Heart left ventricle (tissue), 16 donors: ENCODE results near the gene BOK. TPM values are rescaled to one million over a fixed set of nuclear protein-coding genes. Genes with fewer than 3 reads are reported as not detected.

Source experiments
- ATAC-seq, 4 donors: fragments of 200-7000 bp; cut with Tn5 transposase; one replicate each; pipeline ENCODE4 v1.9.1; 2020 to 2022; ENCODE audit warnings: moderate library complexity in 4 of 4, mild to moderate bottlenecking in 3 of 4, moderate number of reproducible peaks in 1 of 4
- DNase-seq, 5 donors: peaks; one replicate each; pipeline ENCODE4 v3.0.0-alpha.2; 2020
- H3K27ac ChIP-seq, 12 donors: fragments of 200-600 bp; sonication (generic) in 4 of 12; one replicate each; pipeline versions ENCODE4 v1.5.0 to v1.8.0; 2016 to 2022; ENCODE audit warnings: mild to moderate bottlenecking in 2 of 12
- H3K27me3 ChIP-seq, 9 donors: fragments of 200-600 bp; sonication (generic) in 2 of 9; one replicate each; pipeline versions ENCODE4 v1.5.1 to v1.8.0; 2016 to 2022; ENCODE audit warnings: mild to moderate bottlenecking in 3 of 9
- H3K36me3 ChIP-seq, 9 donors: fragments of 200-600 bp; sonication (generic) in 2 of 9; one replicate each; pipeline versions ENCODE4 v1.5.0 to v1.8.0; 2018 to 2022; ENCODE audit warnings: mild to moderate bottlenecking in 2 of 9
- H3K4me1 ChIP-seq, 12 donors: fragments of 200-600 bp; sonication (generic) in 4 of 12; one replicate each; pipeline versions ENCODE4 v1.5.0 to v1.8.0; 2016 to 2022; ENCODE audit warnings: mild to moderate bottlenecking in 3 of 12
- H3K4me3 ChIP-seq, 12 donors: fragments of 200-600 bp; sonication (generic) in 4 of 12; one replicate each; pipeline versions ENCODE4 v1.5.0 to v1.8.0; 2017 to 2022; ENCODE audit warnings: mild to moderate bottlenecking in 9 of 12, moderate library complexity in 4 of 12
- H3K9me3 ChIP-seq, 12 donors: fragments of 200-600 bp; sonication (generic) in 4 of 12; one replicate each; pipeline versions ENCODE4 v1.5.0 to v1.8.0; 2016 to 2022; ENCODE audit warnings: mild to moderate bottlenecking in 1 of 12
- POLR2A ChIP-seq, 2 donors: fragments of 450-650 bp; IDR thresholded peaks; one replicate each; pipeline ENCODE4 v1.6.1; 2017; ENCODE audit warnings: antibody characterized with exemption in 2 of 2, mild to moderate bottlenecking in 2 of 2, moderate library complexity in 2 of 2
- WGBS, 4 donors: extraction: QIAGEN DNeasy Blood & Tissue Kit in 2 of 4; methylation state at CpG; one replicate each; pipeline versions ENCODE4 v1.1.5 to v1.1.7; 2013 to 2018; 5-methylcytosine and 5-hydroxymethylcytosine counted together
- intact Hi-C, 10 donors: fragments of 100-400 bp; cut with DNase I; formaldehyde crosslinking; loops; one replicate each; pipeline versions ENCODE4 v1.11.1 to v1.14.2; 2022
- long read RNA-seq, 3 donors: library from polyadenylated mRNA; unstranded; transcript quantifications; one replicate each; pipeline ENCODE4 v2.0.0, GENCODE V29; 2020 to 2021
- polyA plus RNA-seq, 2 donors: library from polyadenylated mRNA; stranded (reverse); fragments of 200-250 nt; gene quantifications; one replicate each; pipeline ENCODE4 v1.2.3, GENCODE V29; 2013
- total RNA-seq, 9 donors: library from RNA; depleted of rRNA in 2 of 9; stranded (reverse); fragments of >200 nt in 2 of 9; fragmentation: NEBNext Ultra II Directional in 3 of 9; extraction: Animal tissue kit (Norgen Biotek cat#: 25700) in 3 of 9; gene quantifications; one replicate each; pipeline versions ENCODE4 v1.1.0 to v1.2.4, GENCODE V29; 2016 to 2023
- TF ChIP-seq, protein P1 (sequence below), 12 donors: fragments of 200-600 bp; sonication (generic) in 4 of 12; IDR thresholded peaks; one replicate each; pipeline versions ENCODE4 v1.5.0 to v1.8.0; 2018 to 2022; ENCODE audit warnings: antibody characterized with exemption in 12 of 12, mild to moderate bottlenecking in 5 of 12
- donor health status: ischemic (EF 13 %, LVEDD 7.1; RV severe dilation, severe dysfunction).
- donor health status: healthy with polysubstance abuse.
- donor health status: DM: no; HTN: yes; CAD: no.
- donor health status: DM: no; HTN: no; CAD: no.
- donor health status: ischemic (EF 25% LVEDD 6.9; RV normal size, moderate dysfunction).
- donor health status: ischemic (EF 25% LVEDD 5.7; RV mildly dilated, moderate dysfunction).
- donor health status: healthy.
- donor health status: DM: yes; HTN: yes; CAD: no.
- donor health status: ischemic (EF 35%, LVEDD 5.7; RV mildly dilated, moderate dysfunction).
- donor health status: nonischemic (EF 11% LVEDD 7.7; RV severe dilation, severe dysfunction).
- donor health status: DM: yes; HTN: yes; CAD: no.
- donor health status: PGD.
- donor health status: ischemic (EF 29% LVEDD 5.4; RV normal size, mild dysfunction).
- donor health status: nonischemic (EF 23%, LVEDD 6.1; RV moderate dilation, normal function).

The BOK gene, protein sequence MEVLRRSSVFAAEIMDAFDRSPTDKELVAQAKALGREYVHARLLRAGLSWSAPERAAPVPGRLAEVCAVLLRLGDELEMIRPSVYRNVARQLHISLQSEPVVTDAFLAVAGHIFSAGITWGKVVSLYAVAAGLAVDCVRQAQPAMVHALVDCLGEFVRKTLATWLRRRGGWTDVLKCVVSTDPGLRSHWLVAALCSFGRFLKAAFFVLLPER
- 10 to 100 TPM in 3 of 9 donors, 1 to 10 TPM in 6; 1.7 to 22.3 (median 8.4) TPM for total RNA-seq
- 1 to 10 TPM; 1.4 to 9.6 TPM for polyA plus RNA-seq
- long read RNA-seq, donor 1, partial matches to known transcripts: 2 of 7 reads
- long read RNA-seq, donor 1, other reads (novel, unspliced or antisense): 3 of 7 reads
- long read RNA-seq, donor 2, partial matches to known transcripts: 15 of 19 reads
- long read RNA-seq, donor 2, other reads (novel, unspliced or antisense): 4 of 19 reads
- long read RNA-seq, donor 3, partial matches to known transcripts: 0 of 10 reads
- long read RNA-seq, donor 3, other reads (novel, unspliced or antisense): 7 of 10 reads

DNA sequence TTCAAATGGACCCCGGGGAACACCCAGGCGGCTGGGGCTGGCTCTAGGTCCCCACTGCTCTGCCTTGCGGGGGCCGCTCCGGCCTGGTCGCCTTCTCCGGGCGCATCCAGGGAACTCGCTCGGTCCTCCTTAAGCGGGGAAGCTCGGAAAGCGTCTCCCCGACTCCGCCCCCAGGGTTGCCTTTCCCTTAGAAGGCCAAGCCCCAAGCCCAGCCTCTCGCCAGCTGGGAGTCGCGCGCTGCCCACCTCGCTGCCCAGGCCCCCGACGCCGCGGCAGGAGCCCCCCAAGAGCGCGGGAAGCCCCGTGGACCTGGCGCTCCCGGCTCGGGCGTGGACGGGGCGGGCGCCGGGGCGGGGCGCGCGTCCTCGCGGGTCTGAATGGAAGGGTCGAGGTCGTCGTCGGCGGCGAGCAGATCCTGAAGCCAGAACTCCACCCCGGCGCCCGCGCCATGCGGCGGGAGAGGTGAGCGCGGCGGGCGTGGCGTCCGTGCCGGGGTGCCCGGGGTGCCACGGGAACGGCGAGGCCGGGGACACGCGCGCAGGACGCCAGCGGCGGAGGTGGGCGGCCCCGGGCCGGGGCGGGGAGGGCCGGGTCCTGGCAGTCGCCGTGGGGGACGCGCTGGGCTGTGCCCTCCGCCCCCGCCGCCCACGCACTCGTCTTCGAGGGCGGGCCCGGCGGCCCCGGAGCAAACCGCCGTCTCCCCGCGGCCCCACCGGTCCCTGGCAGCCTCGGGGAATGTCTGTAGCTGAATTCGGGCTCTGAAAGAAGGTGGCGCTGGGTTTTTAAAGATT is at the start of gene BOK:
BOK (plus strand) TSS at position 214 of the 791 bp plus-strand sequence. CDS start 739 bp downstream, outside the sequence.
- Histone ChIP-seq H3K36me3 (peaks cover 0 to 9% (median 0%) of the 10 kb centered on the region in 9 donors), H3K9me3 (peaks cover 0 to 22% (median 11%) of the 10 kb centered on the region in 12 donors), H3K4me1 (peaks cover 0 to 51% (median 22%) of the 10 kb centered on the region in 12 donors), H3K27ac (peak within 1 kb of the TSS; percentile 20 to 86 (median 72)), H3K4me3 (peak within 1 kb of the TSS; percentile 50 to 90 (median 66)), H3K27me3 (peaks cover 0 to 27% (median 2%) of the 10 kb centered on the region in 9 donors)
- ATAC-seq: peak in 3 of 4 donors; percentile 35 to 63 (median 39)
- DNase-seq: peak; percentile 59 to 77 (median 70)
- intact Hi-C loops: loop anchor here in 2 of 10 donors (5.0 kb wide), 1 partner anchor 51 kb away; the partner anchor contains the start of gene STK25 (in 2 of the 2)
- 1 to 3% (median 1%) methylated on average over 24 to 98 of the region's 98 CpGs for WGBS, 4 donors
- TF ChIP-seq POLR2A (IDR thresholded peaks at IDR 0.05): no peak
- TF ChIP-seq, protein P1, sequence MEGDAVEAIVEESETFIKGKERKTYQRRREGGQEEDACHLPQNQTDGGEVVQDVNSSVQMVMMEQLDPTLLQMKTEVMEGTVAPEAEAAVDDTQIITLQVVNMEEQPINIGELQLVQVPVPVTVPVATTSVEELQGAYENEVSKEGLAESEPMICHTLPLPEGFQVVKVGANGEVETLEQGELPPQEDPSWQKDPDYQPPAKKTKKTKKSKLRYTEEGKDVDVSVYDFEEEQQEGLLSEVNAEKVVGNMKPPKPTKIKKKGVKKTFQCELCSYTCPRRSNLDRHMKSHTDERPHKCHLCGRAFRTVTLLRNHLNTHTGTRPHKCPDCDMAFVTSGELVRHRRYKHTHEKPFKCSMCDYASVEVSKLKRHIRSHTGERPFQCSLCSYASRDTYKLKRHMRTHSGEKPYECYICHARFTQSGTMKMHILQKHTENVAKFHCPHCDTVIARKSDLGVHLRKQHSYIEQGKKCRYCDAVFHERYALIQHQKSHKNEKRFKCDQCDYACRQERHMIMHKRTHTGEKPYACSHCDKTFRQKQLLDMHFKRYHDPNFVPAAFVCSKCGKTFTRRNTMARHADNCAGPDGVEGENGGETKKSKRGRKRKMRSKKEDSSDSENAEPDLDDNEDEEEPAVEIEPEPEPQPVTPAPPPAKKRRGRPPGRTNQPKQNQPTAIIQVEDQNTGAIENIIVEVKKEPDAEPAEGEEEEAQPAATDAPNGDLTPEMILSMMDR (IDR thresholded peaks at IDR 0.05): no peak

DNA sequence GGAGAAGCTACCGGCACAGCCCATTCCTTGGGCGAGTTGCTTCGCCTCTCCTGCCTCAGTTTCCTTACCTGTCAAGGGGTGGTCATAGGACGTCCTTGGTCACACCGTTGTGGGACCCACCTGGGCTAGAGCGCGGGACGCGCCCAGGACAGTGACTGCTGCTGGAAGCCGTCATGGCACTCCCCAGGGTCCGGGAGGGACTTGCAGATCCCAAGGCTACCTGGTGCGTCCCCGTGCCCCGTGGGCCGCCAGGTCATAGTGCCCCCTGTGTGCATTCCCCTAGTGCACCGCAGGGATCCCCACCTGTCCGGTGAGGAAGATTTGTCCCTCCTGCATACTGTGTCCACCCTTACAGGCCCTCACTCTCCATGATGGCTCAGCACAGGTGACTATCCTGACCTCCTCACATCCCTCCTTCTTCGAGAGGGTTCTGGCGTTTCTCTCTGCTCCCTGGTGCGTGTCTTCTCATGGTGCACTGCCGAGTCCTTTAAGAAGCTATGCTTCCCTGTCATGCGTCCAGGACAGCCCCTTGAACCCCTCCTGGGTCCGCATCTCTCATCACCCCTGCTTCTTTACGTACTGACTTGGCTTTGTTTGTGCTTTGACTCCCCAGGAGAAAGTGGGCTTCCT is 49.3 kb upstream of the BOK start:
- peaks cover 13 to 47% (median 33%) of the 10 kb centered on the region in 12 donors for H3K4me1 ChIP-seq
- DNase-seq (peak in 1 of 5 donors; percentile 43), ATAC-seq (no peak)
- H3K4me3 ChIP-seq: peak overlapping the region; percentile 22 to 99 (median 88)
- TF ChIP-seq, protein P1 (IDR thresholded peaks at IDR 0.05): no peak
- no peak for TF ChIP-seq POLR2A (IDR thresholded peaks at IDR 0.05)
- peaks cover 0 to 3% (median 0%) of the 10 kb centered on the region in 9 donors for H3K36me3 ChIP-seq
- no peaks in the 10 kb centered on the region for H3K9me3 ChIP-seq
- H3K27ac ChIP-seq: peak overlapping the region; percentile 34 to 97 (median 88)
- H3K27me3 ChIP-seq: no peaks in the 10 kb centered on the region
- intact Hi-C loops: loop anchor here in 7 of 10 donors (2.0 to 10.0 kb wide), 9 partner anchors 48 to 406 kb away; partner anchors contain the start of genes BOK (in 2 of the 7), ATG4B (in 1 of the 7), D2HGDH (in 1 of the 7) and MTERF4 (in 1 of the 7)
- 23 to 59% (median 33%) methylated on average over 7 to 24 of the region's 24 CpGs for WGBS, 4 donors

DNA sequence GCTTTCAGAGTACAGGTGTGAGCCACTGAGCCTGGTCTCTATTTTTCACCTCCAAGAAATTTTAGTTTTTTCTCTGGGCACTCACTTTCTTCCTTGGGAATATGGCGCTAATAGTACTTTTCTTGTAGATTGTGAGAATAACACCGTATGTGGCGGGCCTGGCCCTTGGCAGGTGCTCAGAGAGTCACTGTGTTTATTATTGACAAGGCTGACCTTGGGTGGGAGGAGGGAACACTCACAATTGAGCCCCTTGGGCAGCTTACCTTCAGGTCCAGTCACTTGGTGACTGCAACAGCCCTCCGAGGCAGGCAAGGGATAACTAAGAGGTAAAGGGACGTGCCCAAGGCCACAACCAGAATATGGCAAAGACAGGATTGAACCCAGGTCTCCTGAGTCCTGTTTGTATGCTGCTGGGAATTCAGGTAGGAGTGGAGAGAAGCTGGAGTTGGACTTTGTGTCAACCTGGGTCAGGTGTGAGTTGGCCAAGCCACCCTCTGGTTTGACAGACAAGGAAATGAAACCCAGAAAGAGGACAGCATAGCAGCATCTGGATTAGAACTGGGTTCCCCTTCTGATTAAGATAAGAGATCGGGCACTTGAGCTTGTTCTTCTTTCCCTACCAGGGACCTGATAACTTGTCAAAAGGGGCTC is 47.3 kb upstream of the BOK start:
- Histone ChIP-seq H3K27me3 (no peaks in the 10 kb centered on the region), H3K9me3 (no peaks in the 10 kb centered on the region), H3K4me1 (peaks cover 8 to 29% (median 23%) of the 10 kb centered on the region in 12 donors), H3K36me3 (no peaks in the 10 kb centered on the region), H3K27ac (no peak overlapping the region), H3K4me3 (no peak overlapping the region)
- TF ChIP-seq, protein P1 (IDR thresholded peaks at IDR 0.05): no peak
- TF ChIP-seq POLR2A (IDR thresholded peaks at IDR 0.05): no peak
- ATAC-seq: no peak
- WGBS, 4 donors: 90 to 96% (median 93%) methylated on average over 6 of the region's 6 CpGs
- peak in 1 of 5 donors; percentile 42 for DNase-seq
- intact Hi-C loops: loop anchor here in 1 of 10 donors (5.0 kb wide), 1 partner anchor 81 kb away; no protein-coding TSS in a partner anchor
